Inferior parietal cortex (tissue), 1 donor: ENCODE measurements around the gene C1orf35.

ENCODE experiments used
- DNase-seq: peaks from one replicate; pipeline ENCODE4 v3.0.0-alpha.2; 2016; ENCODE audit errors: extremely low spot score

C1orf35 gene

GRCh38 chr1:228094432-228095016, 8.6 kb downstream of the C1orf35 start:
- DNase-seq, result no peak

GRCh38 chr1:228093050-228093906, 9.8 kb downstream of the C1orf35 start:
- DNase-seq, result no peak

- no peak for DNase-seq
Observed at GRCh38 chr1:228092342-228093049, 10.6 kb downstream of the C1orf35 start.

GRCh38 chr1:228091084-228091483, 12.0 kb downstream of the C1orf35 start:
- DNase-seq, result no peak

- DNase-seq, result no peak
Observed at GRCh38 chr1:228090613-228091081, 12.5 kb downstream of the C1orf35 start.

- DNase-seq, result no peak
Observed at GRCh38 chr1:228089519-228090380, 13.4 kb downstream of the C1orf35 start.

- no peak for DNase-seq
Observed at GRCh38 chr1:228088586-228089498, 14.3 kb downstream of the C1orf35 start.

- DNase-seq, result no peak
Observed at GRCh38 chr1:228087771-228088251, 15.3 kb downstream of the C1orf35 start.

- no peak for DNase-seq
Observed at GRCh38 chr1:228085287-228085951, 17.7 kb downstream of the C1orf35 start.

- DNase-seq, result no peak
Observed at GRCh38 chr1:228084797-228085196, 18.3 kb downstream of the C1orf35 start.

GRCh38 chr1:228084325-228084724, 18.8 kb downstream of the C1orf35 start:
- DNase-seq, result no peak

- no peak for DNase-seq
Observed at GRCh38 chr1:228083871-228084278, 19.2 kb downstream of the C1orf35 start.

GRCh38 chr1:228082918-228083870, 19.9 kb downstream of the C1orf35 start:
- no peak for DNase-seq

- DNase-seq, result peak; percentile 96
Observed at GRCh38 chr1:228082214-228082917, 20.8 kb downstream of the C1orf35 start, which contains the start of gene ARF1. TSS of gene ARF1 (plus strand) at chr1:228082708. CDS start at chr1:228097115, 14,407 bp downstream.

GRCh38 chr1:228081578-228082213, 21.4 kb downstream of the C1orf35 start:
- no peak for DNase-seq

GRCh38 chr1:228081144-228081543, 22.0 kb downstream of the C1orf35 start:
- DNase-seq, result no peak

GRCh38 chr1:228079601-228080263, 23.4 kb downstream of the C1orf35 start:
- no peak for DNase-seq
